HG02852 (cell line): ENCODE data around the gene HRNR.
A peak's percentile ranks its signal among the peaks of the same experiment; 100 is the strongest.

Experiments used
- ATAC-seq: cut with Tn5 transposase; IDR thresholded peaks from one replicate; pipeline ENCODE4 v1.9.1; 2021; ENCODE audit warnings: mild to moderate bottlenecking, moderate library complexity; ENCODE audit not compliant: unreplicated experiment

The HRNR gene

GRCh38 chr1:152189657-152190442 is 34.1 kb downstream of the HRNR start:
- peak; percentile 56 for ATAC-seq

GRCh38 chr1:152188673-152189591 is 35.1 kb downstream of the HRNR start:
- peak; percentile 58 for ATAC-seq

- no peak for ATAC-seq
Observed at GRCh38 chr1:152186556-152187285, 37.3 kb downstream of the HRNR start.

GRCh38 chr1:152185544-152186391 is 38.2 kb downstream of the HRNR start:
- no peak for ATAC-seq

GRCh38 chr1:152182944-152183361 is 41.0 kb downstream of the HRNR start:
- no peak for ATAC-seq

- ATAC-seq = no peak
Observed at GRCh38 chr1:152182431-152182830, 41.6 kb downstream of the HRNR start.

- no peak for ATAC-seq
Observed at GRCh38 chr1:152179566-152179965, 44.4 kb downstream of the HRNR start.

- no peak for ATAC-seq
Observed at GRCh38 chr1:152170287-152170905, 53.6 kb downstream of the HRNR start.

GRCh38 chr1:152169366-152170025 is 54.5 kb downstream of the HRNR start:
- ATAC-seq = no peak

- no peak for ATAC-seq
Observed at GRCh38 chr1:152168535-152168868, 55.5 kb downstream of the HRNR start.

GRCh38 chr1:152167835-152168534 is 56.0 kb downstream of the HRNR start:
- no peak for ATAC-seq

GRCh38 chr1:152166966-152167365 is 57.0 kb downstream of the HRNR start:
- no peak for ATAC-seq

- no peak for ATAC-seq
Observed at GRCh38 chr1:152165286-152166077, 58.5 kb downstream of the HRNR start.

- ATAC-seq = no peak
Observed at GRCh38 chr1:152164517-152165136, 59.4 kb downstream of the HRNR start.

GRCh38 chr1:152162792-152163463 is 61.1 kb downstream of the HRNR start:
- no peak for ATAC-seq
